ENCODE data around the gene SLC6A18. TPM values are rescaled to one million over a fixed set of nuclear protein-coding genes. Genes with fewer than 3 reads are reported as not detected.

SLC6A18 gene
- total and polyA plus RNA-seq, 2 of the 4 experiments (the other 2 are of a cell fraction), result not detected

GRCh38 chr5:1222621-1223277 is 2.4 kb upstream of the SLC6A18 start:
- ChIA-PET POLR2A (ENCODE audit: unreplicated experiment) (no interaction called here), CTCF (no interaction called here)
- no peak overlapping the region for H3K23ac ChIP-seq (ENCODE audit: low read depth, low read length)
- no peak overlapping the region for H2AK5ac ChIP-seq (ENCODE audit: low read depth, low read length)
- H3K9ac ChIP-seq (ENCODE audit: low read depth, low read length), result no peak overlapping the region
- no peaks in the 10 kb centered on the region for H4K20me1 ChIP-seq (ENCODE audit: insufficient read depth, low read length)
- no peak overlapping the region for H2BK120ac ChIP-seq (ENCODE audit: low read depth, low read length)
- no peak overlapping the region for H3K4me2 ChIP-seq (ENCODE audit: low read depth, low read length)
- ATAC-seq (ENCODE audit: low read depth) (no peak), DNase-seq (no peak)
- no peak overlapping the region for H2AK9ac ChIP-seq (replicated peaks; ENCODE audit: low read depth, low read length, poor library complexity)
- no TSS peak for BruUV-seq (replicated peaks)
- no peaks in the 10 kb centered on the region for H3K36me3 ChIP-seq (ENCODE audit: control insufficient read depth, insufficient read depth, low read length)
- no peak overlapping the region for H3K27ac ChIP-seq (ENCODE audit: insufficient read depth, low read length)
- no peak overlapping the region; the same call in 1 of the 2 replicates for H4K91ac ChIP-seq (ENCODE audit: insufficient read depth, low read depth, low read length)
- H2BK20ac ChIP-seq (ENCODE audit: low read depth, low read length), result no peak overlapping the region
- no peaks in the 10 kb centered on the region for H3K79me1 ChIP-seq (ENCODE audit: low read depth in 1 of 2, low read length in 2 of 2)
- 63% methylated on average over 14 of the region's 27 CpGs; no CpG with 5 or more reads in 1 of the 2 experiments for WGBS, 2 experiments (ENCODE audit: extremely low coverage in 2 of 2, insufficient read length in 1 of 2)
- H4K8ac ChIP-seq (ENCODE audit: low read depth in 2 of 2, low read length in 2 of 2), result no peak overlapping the region; a peak in 1 of 4 replicates
- no peak overlapping the region for H3K14ac ChIP-seq (replicated peaks; ENCODE audit: low read depth, low read length)
- peaks cover 7% of the 10 kb centered on the region for H3K9me3 ChIP-seq (ENCODE audit: control insufficient read depth, insufficient read depth, low read length)
- TF ChIP-seq ELK1 (IDR thresholded peaks at IDR 0.05; ENCODE audit: borderline replicate concordance, low read depth, low read length) (no peak), RAD21 (IDR thresholded peaks at IDR 0.05; ENCODE audit: low read length) (no peak)
- no peaks in the 10 kb centered on the region for H3K9me1 ChIP-seq (ENCODE audit: insufficient read depth, low read length)
- H3K4me3 ChIP-seq (ENCODE audit: insufficient read depth, low read depth, low read length), result no peak overlapping the region
- H2BK5ac ChIP-seq (ENCODE audit: low read depth, low read length, poor library complexity, severe bottlenecking), result no peak overlapping the region
- dilution Hi-C loops (cut with HindIII; ENCODE audit: low sequenced_read_pairs, unreplicated experiment) (no loop called here), intact Hi-C loops (cut with micrococcal nuclease) (no loop called here), in situ Hi-C loops (cut with MboI; ENCODE audit: low sequenced_read_pairs) (no loop called here)
- H3K27me3 ChIP-seq (ENCODE audit: control insufficient read depth, insufficient read depth, low read length), result no peaks in the 10 kb centered on the region; the same call in 1 of the 2 replicates
- H3K4ac ChIP-seq (ENCODE audit: low read depth, low read length), result no peak overlapping the region
- H2BK15ac ChIP-seq (ENCODE audit: low read depth, low read length), result no peak overlapping the region; the same call in 2 of the 3 replicates
- H3K4me1 ChIP-seq (ENCODE audit: control insufficient read depth, insufficient read depth, low read length), result no peaks in the 10 kb centered on the region
- H4K5ac ChIP-seq (ENCODE audit: low read depth, low read length), result no peak overlapping the region
- no peak overlapping the region for H3K56ac ChIP-seq (ENCODE audit: extremely low read depth, insufficient read depth, low read length)
- no peak overlapping the region for H2AFZ ChIP-seq (replicated peaks; ENCODE audit: low read length, poor library complexity)
- H3K18ac ChIP-seq (ENCODE audit: low read depth, low read length), result no peak overlapping the region
